Middle frontal gyrus (tissue), 1 donor: Measurements from ENCODE around the gene NME4.
"Not testable (repeated sequence)": the region's sequence is repeated elsewhere in the genome, so short reads cannot be mapped to it uniquely, and the experiment has no call there.

Source experiments
- DNase-seq: peaks from one replicate; pipeline ENCODE4 v3.0.0-alpha.2; 2015; ENCODE audit warnings: low spot score; ENCODE audit errors: extremely low spot score

Gene NME4

GRCh38 chr16:397135-397661 is at the start of gene NME4:
Gene NME4, plus strand, starts transcription at chr16:397199. Its CDS starts 24 bp downstream, at chr16:397223.
- no peak for DNase-seq

DNA sequence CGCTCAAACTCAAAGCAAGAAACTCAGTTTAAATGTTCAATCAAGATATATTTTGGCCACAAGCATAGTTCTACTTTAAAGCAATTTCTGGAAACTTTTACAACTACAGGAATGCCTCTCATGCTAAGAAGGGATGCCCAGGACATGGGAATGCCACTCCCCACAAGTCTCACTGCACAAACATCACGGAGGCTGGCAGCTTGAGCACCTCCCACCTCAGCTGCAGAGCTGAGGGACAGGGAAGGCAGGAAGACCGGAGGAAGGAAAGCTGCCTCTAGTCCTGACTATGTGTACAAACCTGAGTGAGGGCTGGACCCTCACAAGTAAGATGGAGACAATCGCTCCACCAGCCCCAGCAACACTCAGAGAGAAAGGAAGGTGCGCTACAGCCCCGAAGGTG is 49.8 kb upstream of the NME4 start:
- no peak for DNase-seq

DNA sequence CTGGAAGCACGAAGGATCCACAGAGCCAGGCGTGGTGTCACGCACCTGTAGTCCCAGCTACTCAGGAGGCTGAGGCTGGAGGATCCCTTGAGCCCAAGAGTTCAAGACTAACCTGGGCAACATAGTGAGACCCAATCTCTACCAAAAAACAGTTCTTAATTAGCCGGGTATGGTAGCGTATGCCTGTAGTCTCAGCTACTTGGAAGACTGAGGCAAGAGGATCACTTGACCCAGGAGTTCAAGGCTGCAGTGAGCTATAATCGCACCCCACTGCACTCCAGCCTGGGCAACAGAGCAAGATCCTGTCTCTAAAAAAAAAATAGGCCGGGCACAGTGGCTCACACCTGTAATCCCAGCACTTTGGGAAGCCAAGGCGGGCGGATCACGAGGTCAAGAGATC is 48.5 kb upstream of the NME4 start:
- DNase-seq: not testable (repeated sequence)

DNA sequence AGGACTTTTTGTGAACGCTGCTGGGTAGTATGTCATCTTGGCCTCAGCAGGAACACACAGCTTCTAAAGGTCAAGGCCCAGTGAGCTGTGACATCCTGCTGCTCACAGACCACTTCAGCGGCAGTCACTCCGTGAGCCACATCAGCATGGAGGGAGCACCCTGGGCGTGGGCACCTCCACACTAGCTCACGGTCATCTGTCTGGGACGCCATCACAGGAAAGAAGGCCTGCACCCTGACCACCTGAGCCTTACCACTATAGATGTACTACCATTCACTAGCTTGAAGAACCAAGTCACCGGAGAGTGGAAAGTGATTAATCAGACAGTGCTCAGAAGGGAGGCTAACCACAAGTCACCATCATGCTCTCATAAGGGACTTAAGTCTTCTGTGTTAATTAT is 47.8 kb upstream of the NME4 start:
- no peak for DNase-seq

- DNase-seq: no peak
These were observed 46.8 kb upstream of the NME4 start for GRCh38 chr16:350203-350602.

- DNase-seq: no peak
These were observed 45.0 kb upstream of the NME4 start for GRCh38 chr16:351804-352520.

GRCh38 chr16:352547-353403 is 44.2 kb upstream of the NME4 start, which contains the start of gene AXIN1:
Gene AXIN1, minus strand, starts transcription at chr16:352723. Its CDS starts 5,698 bp downstream, at chr16:347025.
- DNase-seq: peak; percentile 79

GRCh38 chr16:353404-354290 is 43.4 kb upstream of the NME4 start:
- no peak for DNase-seq

DNA sequence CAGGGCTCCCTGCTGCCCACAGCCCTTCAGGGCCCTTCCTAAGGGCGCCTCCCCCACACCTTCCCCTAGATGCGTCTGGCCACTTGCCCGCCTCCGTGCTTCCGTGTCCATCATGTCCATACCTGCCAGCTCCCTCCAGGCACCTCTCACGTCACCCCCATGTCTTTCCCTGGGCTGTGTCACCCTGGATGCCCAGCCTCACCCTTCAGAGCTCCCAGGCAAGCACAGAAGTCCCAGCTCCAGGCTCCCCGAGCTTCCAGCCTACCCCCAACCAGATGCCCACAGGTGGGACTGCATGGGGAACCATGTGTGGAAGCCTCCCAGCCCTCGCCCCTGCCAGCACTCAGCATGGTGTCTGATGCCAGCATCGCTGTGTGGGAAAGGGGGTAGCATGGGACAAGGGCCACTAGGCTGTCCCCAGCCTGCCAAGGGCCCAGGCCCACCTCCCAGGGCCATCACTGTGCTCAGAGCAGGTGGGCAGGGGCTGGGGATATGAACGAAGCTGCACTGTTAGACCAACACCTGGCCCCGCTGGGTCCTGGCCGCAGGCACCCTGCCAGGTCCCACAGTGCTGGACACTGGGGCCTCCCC is 42.6 kb upstream of the NME4 start:
- DNase-seq: no peak

DNA sequence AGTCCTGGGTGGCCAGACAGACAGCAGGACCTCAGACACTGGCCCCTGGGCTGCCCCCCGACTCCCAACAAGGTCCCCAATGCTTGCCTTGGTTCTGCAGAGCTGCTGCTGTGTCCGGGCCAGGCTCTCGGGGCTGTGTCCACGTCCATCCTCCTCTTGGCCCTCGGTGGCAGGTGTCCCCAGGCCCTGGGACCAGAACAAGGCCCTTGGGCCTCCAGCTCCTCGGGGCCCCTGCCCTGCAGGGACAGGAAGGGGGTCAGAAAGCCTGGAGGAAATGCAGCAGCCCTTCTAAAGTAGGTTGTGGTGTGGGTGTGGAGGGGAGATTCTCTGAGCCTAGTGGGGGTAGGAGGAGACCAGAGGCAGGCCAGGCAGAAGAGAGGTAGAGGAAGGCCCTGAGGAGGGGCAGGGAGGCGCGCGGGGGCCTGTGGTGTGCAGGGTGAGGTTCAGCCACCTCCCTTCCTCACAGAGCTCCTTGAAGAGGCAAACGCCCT is 42.0 kb upstream of the NME4 start:
- no peak for DNase-seq

GRCh38 chr16:356741-357140 is 40.3 kb upstream of the NME4 start:
- no peak for DNase-seq

DNA sequence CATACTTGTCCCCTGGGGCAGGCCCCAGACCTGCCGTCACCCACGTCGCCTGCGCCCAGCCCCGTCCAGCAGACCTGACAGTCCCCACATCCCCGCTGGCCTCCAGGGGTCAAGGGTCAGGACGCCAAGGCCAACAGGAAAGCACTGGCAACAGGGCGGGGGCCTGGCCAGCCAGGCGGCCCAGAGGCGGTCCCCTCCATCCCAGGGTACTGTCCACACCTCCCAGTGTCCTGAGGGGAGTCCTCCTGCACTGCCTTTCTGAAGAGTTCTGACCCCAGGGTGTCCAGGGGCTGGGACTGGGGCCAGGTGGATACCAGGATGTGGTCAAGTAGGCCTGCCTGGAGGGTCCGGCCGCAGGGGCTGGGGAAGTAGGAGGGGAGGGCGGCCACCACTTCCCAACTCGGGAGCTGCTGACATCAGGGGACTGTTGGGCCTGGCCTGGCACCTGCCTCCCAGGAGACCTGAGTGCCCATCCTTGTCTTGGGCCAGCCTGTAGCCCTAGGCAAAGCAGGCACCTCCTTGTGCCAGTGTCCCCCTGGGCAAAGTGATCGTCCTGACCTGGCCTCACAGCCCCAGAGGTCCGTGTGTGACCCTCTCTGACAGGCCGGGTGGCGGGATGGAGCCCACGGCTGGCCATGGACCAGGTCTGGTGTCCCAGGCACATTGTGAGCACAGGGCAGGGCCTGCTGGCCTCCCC is 37.8 kb upstream of the NME4 start:
- DNase-seq: no peak

DNA sequence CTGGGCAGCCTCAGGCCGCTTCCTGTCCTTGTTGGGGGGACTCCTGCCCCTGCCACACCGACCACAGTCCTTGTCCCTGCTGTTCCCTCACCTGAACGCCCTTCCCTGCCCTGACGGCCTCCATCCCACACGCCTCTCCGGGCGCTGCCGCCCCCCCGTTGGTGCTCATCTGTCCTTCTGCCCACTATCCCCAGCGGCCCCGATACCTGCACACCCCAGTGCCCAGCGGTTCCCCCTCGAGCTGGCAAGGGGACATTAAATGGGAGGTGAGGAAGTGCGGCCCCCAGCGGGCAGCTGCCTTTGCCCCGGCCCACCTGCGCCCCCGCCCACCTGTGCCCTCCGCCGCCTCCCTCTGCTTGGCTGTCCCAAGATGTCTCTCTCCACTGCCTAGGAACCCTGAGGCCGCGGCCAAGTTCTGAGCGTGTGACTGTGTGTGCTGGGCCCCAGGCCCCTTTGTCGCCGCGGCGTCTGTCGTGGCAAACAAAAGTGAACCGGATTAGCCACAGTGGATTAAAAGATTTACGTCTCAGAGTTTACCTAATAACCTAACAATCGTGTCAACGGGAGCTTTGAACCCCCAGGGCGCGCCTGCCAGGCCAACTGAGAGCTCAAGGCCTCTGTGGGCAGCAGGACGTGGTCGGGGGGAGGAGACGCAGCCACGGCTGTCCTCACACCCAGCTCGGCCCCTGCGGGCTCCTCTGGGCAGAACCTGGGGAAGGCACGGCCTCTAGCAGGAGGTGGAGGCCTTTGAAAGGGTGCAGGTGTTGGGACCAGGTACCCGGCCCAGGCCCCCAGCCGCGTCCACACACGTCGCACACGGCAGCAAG is 36.9 kb upstream of the NME4 start:
- DNase-seq: no peak

DNA sequence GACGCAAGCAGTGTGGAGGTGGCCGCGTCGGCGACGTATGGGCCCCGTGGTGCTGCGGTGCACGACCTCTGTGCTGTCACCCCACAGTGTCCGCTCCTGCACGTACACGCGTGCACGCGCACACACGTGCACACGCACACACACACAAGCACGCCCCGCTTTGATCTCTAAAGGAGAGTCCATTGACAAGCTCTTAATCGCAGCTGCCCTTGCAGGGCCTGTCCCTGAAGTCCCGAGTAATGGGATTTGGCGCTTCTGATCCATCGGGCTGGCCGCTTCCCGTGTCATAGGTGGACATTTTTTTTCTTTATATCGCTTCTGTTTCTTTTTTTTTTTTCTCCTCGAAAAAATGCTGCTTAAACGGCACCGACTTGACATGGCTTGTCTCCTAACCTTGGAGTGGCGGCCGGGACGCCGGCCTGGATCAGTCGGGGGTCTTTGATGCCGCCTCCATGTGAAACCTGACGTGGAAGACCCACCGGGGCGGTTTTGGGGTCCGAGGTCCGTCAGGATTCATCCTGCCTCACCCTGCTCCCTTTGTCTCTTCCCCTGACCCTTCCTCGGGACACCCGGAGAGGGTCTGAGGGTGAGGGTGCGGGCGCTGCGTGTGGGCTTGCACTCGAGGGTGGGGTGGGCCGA is 36.2 kb upstream of the NME4 start:
- no peak for DNase-seq

DNA sequence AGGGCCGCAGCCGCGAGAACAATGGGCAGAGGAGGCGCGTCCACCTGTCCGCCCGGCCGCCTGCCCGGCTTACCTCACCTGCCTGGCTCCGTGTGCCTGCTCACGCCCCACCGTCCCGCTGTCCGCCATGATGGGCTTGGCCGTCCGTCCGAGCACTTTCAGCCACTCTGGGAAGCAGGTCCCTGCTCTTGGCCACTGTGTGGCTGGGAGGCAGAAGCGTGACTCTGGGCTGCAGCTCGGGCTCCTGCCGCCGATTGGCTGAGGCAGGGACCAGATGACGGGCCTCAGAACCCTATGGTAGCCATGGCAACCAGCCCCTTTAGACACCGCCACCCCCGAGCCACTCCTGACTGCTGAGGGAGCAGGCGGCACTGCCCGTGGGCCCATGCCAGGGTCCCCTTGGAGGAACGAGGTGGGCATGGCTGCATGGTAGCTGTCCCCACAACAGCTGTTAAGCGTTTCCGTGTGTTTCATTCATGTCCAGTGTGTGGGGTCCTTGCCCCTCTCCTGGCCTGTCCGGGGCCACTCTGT is 35.6 kb upstream of the NME4 start:
- DNase-seq: peak; percentile 54

GRCh38 chr16:361872-362701 is 34.9 kb upstream of the NME4 start:
- DNase-seq: peak; percentile 38

DNA sequence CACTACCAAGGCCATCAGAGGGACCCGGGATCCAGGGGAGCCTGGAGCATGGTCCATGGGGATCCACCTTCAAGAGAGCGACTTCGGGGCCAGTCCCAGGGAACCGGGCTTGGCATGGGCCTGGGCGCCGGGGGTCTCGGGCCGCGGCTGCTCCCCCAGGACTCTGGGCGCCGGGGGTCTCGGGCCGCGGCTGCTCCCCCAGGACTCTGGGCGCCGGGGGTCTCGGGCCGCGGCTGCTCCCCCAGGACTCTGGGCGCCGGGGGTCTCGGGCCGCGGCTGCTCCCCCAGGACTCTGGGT is 34.3 kb upstream of the NME4 start:
- not testable (repeated sequence) for DNase-seq
